Gastrocnemius medialis (tissue), 4 donors: Measurements from ENCODE around the gene FAM210A. TPM values are rescaled to one million over a fixed set of nuclear protein-coding genes. Genes with fewer than 3 reads are reported as not detected.

Experiments
- ATAC-seq, 2 donors: fragments of 150-250 bp; one replicate each; pipeline ENCODE4 v1.9.1; 2016
- DNase-seq, 2 donors: peaks; one replicate each; pipeline ENCODE4 v3.0.0-alpha.2; 2019
- H3K27ac ChIP-seq, 4 donors: fragments of 200-600 bp; sonication (generic); 1 replicate in 1 of 4; 2 replicates in 3 of 4; pipeline ENCODE4 v1.5.1; 2016 to 2018; ENCODE audit warnings: mild to moderate bottlenecking in 2 of 4, moderate library complexity in 1 of 4
- H3K27me3 ChIP-seq, 3 donors: fragments of 200-600 bp; sonication (generic) in 2 of 3; 1 replicate in 1 of 3; 2 replicates in 2 of 3; pipeline versions ENCODE4 v1.5.1 to v1.6.0; 2016 to 2019; ENCODE audit warnings: mild to moderate bottlenecking in 1 of 3, moderate library complexity in 1 of 3
- H3K36me3 ChIP-seq, 2 donors: fragments of 200-600 bp; sonication (generic) in 1 of 2; one replicate each; pipeline ENCODE4 v1.5.1; 2017 to 2018
- H3K4me1 ChIP-seq, 2 donors: fragments of 200-600 bp; sonication (generic) in 1 of 2; one replicate each; pipeline ENCODE4 v1.5.1; 2016 to 2017; ENCODE audit warnings: mild to moderate bottlenecking in 2 of 2
- H3K4me3 ChIP-seq, 4 donors: fragments of 200-600 bp; sonication (generic) in 3 of 4; 1 replicate in 1 of 4; 2 replicates in 3 of 4; pipeline ENCODE4 v1.5.1; 2016 to 2019; ENCODE audit warnings: mild to moderate bottlenecking in 2 of 4
- H3K9me3 ChIP-seq, 3 donors: fragments of 200-600 bp; sonication (generic) in 2 of 3; 1 replicate in 1 of 3; 2 replicates in 2 of 3; pipeline ENCODE4 v1.5.1; 2016 to 2019
- CTCF ChIP-seq, 5 experiments: fragments of 450-650 bp in 3 of 5; fragments of 200-600 bp in 2 of 5; sonication (generic) in 2 of 5; IDR thresholded peaks in 4 of 5; conservative IDR thresholded peaks in 1 of 5; 1 replicate in 4 of 5; 2 replicates in 1 of 5; pipeline ENCODE4 v1.5.1; 2016 to 2019; ENCODE audit warnings: antibody characterized with exemption in 5 of 5, mild to moderate bottlenecking in 3 of 5, moderate library complexity in 3 of 5
- POLR2A ChIP-seq, 2 donors: fragments of 450-650 bp; IDR thresholded peaks; one replicate each; pipeline ENCODE4 v1.6.1; 2017; ENCODE audit warnings: antibody characterized with exemption in 2 of 2, mild to moderate bottlenecking in 2 of 2, moderate library complexity in 2 of 2
- in situ Hi-C, 4 donors: fragments of 200-750 bp; cut with MboI; loops; one replicate each; pipeline versions ENCODE4 v1.15.0 to v1.8.0; 2017; ENCODE audit warnings: low sequenced_read_pairs in 4 of 4
- intact Hi-C: fragments of 100-400 bp; cut with DNase I; formaldehyde crosslinking; loops from one replicate; pipeline ENCODE4 v1.15.1; 2023; ENCODE audit warnings: low total_unique reads
- total RNA-seq, 4 donors: library from RNA; depleted of rRNA; stranded (reverse); fragments of >200 nt; gene quantifications; one replicate each; pipeline versions ENCODE4 v1.1.0 to v1.2.3, GENCODE V29; 2016

Gene FAM210A
- total RNA-seq, 4 donors from 2014 or later, result 7.8 to 23.1 (median 16.3) TPM

- no peak for DNase-seq
Observed at GRCh38 chr18:13620206-13620672, 106.1 kb downstream of the FAM210A start.

GRCh38 chr18:13619505-13620205 is 106.7 kb downstream of the FAM210A start:
- Histone ChIP-seq H3K4me1 (peaks cover 15 to 17% of the 10 kb centered on the region in 2 donors), H3K4me3 (no peak overlapping the region), H3K9me3 (no peaks in the 10 kb centered on the region), H3K36me3 (peaks cover 0 to 4% of the 10 kb centered on the region in 2 donors), H3K27ac (no peak overlapping the region), H3K27me3 (no peaks in the 10 kb centered on the region)
- in situ Hi-C loops (no loop called here), intact Hi-C loops (no loop called here)
- ATAC-seq (no peak), DNase-seq (no peak)
- no peak for TF ChIP-seq POLR2A (IDR thresholded peaks at IDR 0.05)
- TF ChIP-seq CTCF (IDR thresholded peaks at IDR 0.05 in 4 of 5, conservative IDR thresholded peaks at IDR 0.05 in 1 of 5), result no peak

More at GRCh38 chr18:13620206-13620672, 106.1 kb downstream of the FAM210A start:
- H3K4me1 ChIP-seq, result peaks cover 9 to 11% of the 10 kb centered on the region in 2 donors
- H3K4me3 ChIP-seq, result no peak overlapping the region
- no peak for TF ChIP-seq POLR2A (IDR thresholded peaks at IDR 0.05)
- no peak for TF ChIP-seq CTCF (IDR thresholded peaks at IDR 0.05 in 4 of 5, conservative IDR thresholded peaks at IDR 0.05 in 1 of 5)
- no peak overlapping the region for H3K27ac ChIP-seq
- peaks cover 0 to 4% of the 10 kb centered on the region in 2 donors for H3K36me3 ChIP-seq
- ATAC-seq, result no peak
- in situ Hi-C loops (no loop called here), intact Hi-C loops (no loop called here)
- H3K9me3 ChIP-seq, result no peaks in the 10 kb centered on the region
- no peaks in the 10 kb centered on the region for H3K27me3 ChIP-seq

- H3K27me3 ChIP-seq, result no peaks in the 10 kb centered on the region
- TF ChIP-seq POLR2A (IDR thresholded peaks at IDR 0.05) (no peak), CTCF (IDR thresholded peaks at IDR 0.05 in 4 of 5, conservative IDR thresholded peaks at IDR 0.05 in 1 of 5) (no peak)
Observed at GRCh38 chr18:13618760-13619438, 107.5 kb downstream of the FAM210A start.

GRCh38 chr18:13617826-13618515 is 108.4 kb downstream of the FAM210A start:
- H3K36me3 ChIP-seq, result peaks cover 0 to 4% of the 10 kb centered on the region in 2 donors
- no peaks in the 10 kb centered on the region for H3K9me3 ChIP-seq
- no peak for TF ChIP-seq CTCF (IDR thresholded peaks at IDR 0.05 in 4 of 5, conservative IDR thresholded peaks at IDR 0.05 in 1 of 5)
- TF ChIP-seq POLR2A (IDR thresholded peaks at IDR 0.05), result no peak
- intact Hi-C loops (no loop called here), in situ Hi-C loops (no loop called here)
- no peak overlapping the region for H3K27ac ChIP-seq
- ATAC-seq (no peak), DNase-seq (no peak)
- no peaks in the 10 kb centered on the region for H3K27me3 ChIP-seq
- peaks cover 16 to 22% of the 10 kb centered on the region in 2 donors for H3K4me1 ChIP-seq
- no peak overlapping the region for H3K4me3 ChIP-seq

More at GRCh38 chr18:13618760-13619438, 107.5 kb downstream of the FAM210A start:
- Histone ChIP-seq H3K9me3 (no peaks in the 10 kb centered on the region), H3K27ac (no peak overlapping the region), H3K36me3 (peaks cover 0 to 4% of the 10 kb centered on the region in 2 donors), H3K4me3 (no peak overlapping the region), H3K4me1 (peaks cover 16 to 22% of the 10 kb centered on the region in 2 donors)
- no peak for ATAC-seq
- intact Hi-C loops, result no loop called here
- DNase-seq, result no peak
- in situ Hi-C loops, result no loop called here
